D341Med (cell line): Measurements from ENCODE around the gene JPH3.
"Not testable (repeated sequence)": the region's sequence is repeated elsewhere in the genome, so short reads cannot be mapped to it uniquely, and the experiment has no call there.

Source experiments
- DNase-seq: peaks from one replicate; pipeline ENCODE4 v3.0.0; 2012; ENCODE audit warnings: low spot score

The JPH3 gene

DNA sequence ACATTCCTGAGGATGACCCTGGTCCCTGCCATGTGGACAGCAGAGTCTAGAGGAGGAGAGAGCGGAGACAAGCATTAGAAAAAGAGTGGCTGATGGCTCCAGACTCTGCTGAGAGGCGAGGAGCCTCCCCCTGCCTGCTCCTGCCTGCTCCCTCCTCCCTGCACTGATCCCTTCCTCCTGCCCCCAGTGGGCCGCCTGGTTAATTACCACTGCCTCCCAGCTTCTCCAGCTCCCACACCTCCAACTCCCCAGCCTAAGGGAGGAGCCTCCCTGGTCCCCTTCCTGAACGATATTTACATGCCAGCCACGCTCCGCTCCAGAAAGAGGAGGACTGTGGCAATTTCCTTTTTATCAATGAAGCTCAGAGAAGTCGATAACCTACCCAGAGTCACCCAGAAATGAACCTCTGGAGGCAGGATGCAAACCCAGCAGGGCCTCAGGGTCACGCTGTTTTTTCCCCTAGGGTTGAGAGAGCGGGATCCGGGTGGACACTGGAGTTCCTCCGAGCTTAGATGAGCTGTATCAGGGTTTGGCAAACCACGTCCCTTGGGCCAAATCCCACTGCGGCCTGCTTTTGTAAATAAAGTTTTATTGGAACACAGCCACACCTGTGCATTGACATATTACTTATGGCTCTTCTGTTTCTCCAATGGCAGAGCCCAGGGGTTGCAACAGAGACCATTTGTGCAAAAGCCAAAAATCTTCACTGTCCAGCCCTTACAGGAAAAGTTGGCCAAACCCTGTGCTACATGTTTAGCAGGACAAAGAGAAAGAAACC is 27.1 kb upstream of the JPH3 start:
- peak; percentile 56 for DNase-seq

DNA sequence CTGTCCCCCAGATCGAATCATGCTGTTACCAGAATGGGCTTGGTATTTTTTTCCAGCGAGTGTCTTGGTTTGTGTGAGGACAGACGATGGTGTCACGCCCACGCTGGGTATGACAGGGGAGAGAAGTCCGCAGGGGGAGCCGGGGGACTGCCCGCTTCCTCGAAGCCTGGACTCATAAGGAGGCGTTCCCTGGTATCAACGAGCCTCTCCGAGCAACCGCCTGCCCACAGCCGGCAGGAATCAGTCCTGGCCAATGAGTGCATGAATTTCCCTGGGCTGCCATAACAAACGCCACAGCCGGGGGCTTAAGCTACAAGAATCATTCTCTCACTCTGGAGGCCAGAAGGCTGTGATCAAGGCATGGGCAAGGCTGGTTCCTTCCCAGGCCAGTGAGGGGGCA is 26.1 kb upstream of the JPH3 start:
- DNase-seq, result no peak

DNA sequence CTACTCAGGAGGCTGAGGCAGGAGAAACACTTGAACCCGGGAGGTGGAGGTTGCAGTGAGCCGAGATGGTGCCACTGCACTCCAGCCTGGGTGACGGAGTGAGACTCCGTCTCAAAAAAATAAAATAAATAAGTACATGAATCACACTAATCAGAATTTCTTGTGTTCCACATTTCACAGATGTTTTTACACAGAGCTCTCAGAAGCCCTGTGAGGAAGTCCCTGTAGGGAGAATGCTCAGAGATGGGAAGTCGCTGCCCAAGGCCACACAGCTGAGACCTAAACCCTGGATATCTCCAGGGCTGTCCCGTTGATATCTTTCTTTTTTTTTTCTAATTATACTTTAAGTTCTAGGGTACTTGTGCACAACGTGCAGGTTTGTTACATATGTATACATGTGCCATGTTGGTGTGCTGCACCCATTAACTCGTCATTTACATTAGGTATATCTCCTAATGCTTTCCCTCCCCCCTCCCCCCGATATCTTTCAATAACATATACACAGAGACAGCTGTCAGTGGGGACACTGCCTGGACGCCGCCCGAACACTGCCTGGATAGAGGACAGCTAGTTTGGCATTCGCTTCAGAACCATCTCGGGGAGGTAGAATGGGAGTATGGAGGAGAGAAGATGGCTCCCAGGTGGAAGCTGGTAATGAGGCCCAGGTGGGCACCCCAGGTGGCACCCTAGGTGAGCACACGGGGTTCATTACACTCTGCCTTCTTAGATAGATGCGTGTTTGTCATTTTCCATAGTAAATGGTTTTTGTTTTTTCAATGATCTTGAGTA is 24.0 kb upstream of the JPH3 start:
- DNase-seq, result not testable (repeated sequence)

DNA sequence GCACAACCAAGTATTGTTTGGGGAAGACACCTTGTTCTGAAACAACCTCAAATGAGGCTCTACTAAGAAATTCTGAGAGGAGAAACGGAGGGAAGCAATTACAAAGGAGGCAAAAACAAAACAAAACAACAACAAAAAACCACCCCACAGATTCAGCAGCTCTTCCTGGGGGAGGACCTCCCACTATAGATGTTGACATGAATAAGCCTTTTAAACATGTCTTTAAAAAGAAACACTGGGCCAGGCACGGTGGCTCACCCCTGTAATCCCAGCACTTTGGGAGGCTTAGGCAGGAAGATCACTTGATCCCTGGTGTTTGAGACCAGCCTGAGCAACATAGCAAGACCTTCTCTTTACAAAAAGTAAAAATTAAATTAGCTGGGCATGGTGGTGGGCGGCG is 22.6 kb upstream of the JPH3 start:
- no peak for DNase-seq

DNA sequence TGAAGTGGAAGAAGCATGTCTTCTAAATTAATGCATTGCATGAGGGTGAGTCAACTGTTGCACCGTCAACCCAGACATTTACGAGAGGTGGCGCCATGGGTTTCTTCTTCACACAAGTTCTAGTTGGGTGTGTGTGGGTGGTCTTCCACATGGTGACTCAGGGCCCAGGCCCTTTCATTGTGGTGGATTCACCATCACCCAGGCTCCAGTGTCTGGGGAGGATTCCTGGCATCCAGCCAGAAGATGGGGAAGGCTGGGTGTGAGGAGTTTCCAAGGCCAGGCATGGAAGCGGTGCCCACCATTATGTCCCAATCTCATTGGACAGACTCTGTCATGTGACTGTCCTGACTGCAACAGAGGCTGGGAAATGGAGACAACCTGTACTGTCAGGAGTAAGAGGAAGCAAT is 21.4 kb upstream of the JPH3 start:
- DNase-seq, result no peak

DNA sequence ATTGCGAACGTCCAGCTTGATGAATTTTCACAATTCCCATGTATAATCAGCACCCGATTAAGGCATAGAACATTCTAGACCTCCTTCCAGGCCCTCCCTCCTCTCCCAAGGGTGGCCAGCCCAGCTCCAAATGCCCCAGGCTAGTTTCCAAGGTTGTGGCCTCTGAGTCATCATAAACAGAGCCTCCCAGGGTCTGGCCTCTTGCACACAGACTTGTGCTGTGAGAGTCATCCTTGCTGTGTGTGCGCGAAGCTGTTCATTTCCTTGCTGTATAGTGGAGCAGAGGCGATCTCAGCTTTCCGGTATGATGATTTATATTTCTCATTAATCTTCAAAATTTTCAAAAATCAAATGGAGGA is 20.5 kb upstream of the JPH3 start:
- DNase-seq, result no peak

DNA sequence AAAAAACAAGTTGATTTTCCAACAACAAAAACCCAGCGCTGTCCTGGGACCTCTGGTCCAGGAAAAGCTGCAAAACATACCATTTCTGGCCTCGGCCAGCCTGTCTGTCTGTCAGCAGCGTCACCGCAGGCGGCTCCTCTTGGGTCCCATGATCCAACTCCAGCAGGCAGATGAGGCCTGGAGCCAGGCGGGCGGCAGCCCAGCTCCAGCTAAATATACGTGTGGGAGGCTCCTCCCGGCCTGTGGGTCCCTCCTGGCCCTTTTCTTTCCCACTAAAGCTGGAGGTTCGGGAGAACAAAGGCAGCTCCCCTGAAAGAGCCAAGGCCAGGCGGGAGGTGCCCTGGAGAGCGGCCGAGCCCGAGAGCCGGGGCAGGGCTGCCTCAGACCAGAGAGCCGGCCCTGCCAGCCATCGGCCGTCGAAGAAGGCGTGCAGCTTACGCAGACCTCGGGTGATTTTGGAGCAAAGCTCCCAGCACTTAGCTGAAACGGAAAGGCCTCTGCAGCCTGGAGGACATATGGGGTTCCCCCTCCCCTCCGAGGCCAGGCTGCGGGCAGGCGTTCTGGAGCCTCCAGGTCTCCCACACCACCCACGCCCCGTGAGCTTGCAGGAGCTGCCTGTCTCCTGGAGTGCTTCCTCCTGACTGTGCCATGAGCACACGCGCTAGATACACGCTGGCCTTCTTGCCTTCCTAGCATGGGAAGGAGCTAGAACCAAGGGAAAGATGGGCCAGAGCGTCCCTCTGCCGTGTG is 19.9 kb upstream of the JPH3 start:
- no peak for DNase-seq

DNA sequence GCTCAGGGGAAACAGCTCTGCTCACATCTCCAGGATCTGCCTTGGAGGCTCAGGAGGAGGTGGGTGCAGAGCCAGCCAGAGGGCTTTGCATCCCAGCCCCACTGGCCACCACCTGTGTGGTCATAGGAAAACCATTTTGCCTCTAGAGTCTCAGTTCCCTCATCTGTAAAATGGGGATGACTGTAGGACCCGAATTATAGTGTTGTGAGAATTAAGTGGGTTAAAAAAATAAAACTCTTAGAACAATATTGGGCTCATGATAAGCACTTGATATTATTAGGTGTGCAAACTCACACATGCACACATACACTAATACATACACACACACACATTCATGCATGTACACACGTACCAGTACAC is 19.4 kb upstream of the JPH3 start:
- DNase-seq, result no peak

DNA sequence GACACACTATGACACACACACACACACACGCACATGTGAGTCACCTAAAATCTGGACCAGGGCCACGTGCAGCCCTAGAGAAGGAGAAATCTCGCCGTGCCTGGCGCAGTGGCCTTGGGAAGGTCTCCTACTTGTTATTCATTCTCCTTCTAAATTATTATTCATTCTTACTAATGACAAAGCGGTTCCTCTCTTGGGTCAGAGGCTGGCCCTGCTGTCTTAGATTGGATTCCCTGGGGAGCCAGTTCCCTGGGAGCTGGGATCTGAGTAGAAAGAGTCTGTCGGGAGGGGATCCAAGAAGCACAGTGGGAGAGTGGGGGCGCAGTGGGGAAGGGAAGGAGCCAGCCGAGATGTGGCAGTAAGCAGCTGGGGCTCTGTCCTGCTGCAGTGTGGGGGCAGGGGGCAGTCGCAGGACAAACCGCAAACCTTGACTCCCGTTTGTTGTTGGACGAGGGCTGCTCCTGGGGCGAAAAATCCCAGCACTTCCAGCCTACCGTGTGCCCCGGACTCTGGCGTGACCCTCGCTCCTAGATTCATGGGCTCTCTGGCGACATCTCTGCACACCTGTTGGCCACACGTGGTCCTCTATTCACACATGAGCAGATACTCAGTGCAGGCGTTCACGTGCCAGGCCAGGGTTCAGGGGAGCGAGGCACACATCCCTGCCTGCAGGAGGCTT is 18.7 kb upstream of the JPH3 start:
- DNase-seq, result no peak

DNA sequence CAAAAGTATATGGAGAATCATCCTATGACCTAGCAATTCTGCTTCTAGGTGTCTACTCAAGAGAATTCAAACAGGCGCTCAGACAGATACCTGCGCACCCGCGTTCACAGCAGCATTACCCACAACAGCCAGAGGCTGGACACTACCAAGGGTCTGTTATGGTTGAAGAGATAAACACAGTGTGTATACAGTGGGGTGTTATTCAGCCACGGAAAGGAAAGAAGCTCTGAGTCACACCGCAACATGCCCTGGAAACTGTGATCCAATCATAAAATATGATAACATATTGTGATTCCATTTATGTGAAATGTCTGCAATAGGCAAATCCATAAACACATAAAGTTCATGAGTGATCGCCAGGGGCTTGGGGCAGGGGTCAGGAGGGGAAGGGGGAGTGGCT is 18.0 kb upstream of the JPH3 start:
- DNase-seq, result no peak

DNA sequence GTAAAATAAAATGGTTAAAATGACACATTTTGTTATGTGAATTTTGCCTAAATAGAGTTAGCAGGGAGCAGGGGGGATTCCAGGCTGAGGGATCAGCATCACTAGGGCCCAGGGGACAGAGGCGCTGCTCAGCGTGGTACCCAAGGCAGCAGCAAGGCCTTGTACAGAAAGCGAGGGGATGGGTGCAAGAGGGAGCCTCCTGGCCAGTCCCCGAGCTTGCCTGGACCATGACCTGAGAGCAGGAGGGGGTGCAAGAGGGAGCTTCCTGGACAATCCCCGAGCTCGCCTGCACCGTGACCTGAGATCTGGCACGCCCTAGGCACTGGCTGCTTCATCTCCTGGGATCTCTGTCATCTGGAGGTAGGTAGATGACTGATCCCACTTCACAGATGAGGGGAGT is 17.3 kb upstream of the JPH3 start:
- no peak for DNase-seq

DNA sequence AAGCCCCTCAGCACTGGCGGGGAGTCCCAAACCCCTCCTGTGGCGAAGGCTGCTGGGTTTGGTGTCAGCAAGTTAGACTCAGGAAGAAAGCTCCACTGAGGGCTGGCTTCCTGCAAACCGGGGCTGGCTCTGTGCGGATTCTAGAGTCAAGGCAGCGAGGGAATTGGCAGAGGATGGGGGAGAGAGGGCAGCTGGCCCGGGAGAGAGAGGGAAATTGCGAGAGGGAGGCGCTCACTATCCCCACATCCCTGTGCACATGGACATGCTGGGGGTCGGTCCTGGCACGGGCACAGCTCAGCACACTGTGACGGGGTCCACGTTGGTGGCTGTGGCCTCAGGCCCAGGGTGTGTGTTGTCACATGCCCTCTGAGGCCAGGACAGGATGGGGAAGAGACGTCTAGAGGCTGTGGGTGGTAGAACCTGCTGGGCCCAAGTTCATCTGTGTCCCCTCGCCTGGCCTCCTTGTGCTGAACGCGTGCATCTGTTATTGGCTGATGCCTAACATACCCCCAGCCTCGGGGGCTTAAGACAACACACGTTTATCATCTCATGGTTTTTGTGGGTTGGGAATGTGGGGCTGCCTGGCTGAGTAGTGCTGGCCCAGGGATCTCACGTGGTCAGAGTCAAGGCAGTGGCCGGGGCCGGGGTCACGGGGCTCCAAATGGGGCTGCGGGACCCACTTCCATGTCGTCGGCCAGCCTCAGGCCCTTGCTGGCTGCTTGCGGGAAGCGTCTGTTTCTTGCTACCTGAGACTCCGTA is 16.7 kb upstream of the JPH3 start:
- no peak for DNase-seq

DNA sequence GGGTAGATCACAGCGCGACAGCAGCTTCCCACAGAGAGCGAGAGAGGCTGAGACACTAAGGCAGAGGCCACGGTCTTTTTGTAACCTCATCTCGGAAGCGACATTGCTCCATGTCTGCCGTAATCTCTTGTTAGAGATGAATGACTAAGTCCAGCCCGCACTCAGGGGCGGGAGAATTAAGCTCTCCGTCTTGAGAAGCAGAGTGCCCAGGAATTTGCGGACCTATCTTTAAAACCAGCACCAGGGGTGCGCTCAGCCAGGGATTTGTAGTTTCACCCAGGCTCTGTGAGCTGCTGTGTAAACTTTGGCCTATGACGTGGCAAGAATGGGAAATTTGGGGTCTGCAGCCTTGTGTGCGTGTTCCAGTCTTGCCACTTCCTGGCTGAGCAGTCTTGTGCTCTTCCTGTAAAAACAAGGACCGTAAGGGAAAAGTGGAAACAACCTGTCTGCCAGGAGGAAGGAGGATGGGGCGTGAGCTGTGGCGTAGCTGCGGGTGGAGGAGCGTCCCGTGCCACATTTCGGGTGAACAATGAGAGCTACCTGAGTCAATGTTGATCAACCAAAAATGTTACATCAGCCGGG is 16.0 kb upstream of the JPH3 start:
- DNase-seq, result no peak

DNA sequence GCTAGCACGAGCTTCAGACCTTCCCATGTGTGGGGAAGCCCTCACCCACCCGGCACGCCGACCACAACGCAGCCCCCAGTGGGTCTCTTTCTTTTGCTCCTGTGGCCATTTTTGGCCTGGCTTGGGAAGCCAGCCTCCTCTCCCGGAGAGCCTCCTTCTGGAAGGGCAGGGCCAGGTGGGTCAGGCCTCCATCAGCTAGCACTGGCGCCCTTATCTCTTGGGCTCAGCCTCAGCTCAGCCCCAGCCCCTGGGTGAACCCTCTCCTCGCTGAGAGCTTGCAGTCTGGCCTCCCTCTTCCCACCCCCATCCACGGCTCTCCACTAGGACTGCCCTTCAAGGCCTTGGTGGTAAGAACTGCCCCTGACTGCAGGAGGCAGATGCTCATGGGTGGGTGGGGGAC is 14.7 kb upstream of the JPH3 start:
- DNase-seq, result no peak

DNA sequence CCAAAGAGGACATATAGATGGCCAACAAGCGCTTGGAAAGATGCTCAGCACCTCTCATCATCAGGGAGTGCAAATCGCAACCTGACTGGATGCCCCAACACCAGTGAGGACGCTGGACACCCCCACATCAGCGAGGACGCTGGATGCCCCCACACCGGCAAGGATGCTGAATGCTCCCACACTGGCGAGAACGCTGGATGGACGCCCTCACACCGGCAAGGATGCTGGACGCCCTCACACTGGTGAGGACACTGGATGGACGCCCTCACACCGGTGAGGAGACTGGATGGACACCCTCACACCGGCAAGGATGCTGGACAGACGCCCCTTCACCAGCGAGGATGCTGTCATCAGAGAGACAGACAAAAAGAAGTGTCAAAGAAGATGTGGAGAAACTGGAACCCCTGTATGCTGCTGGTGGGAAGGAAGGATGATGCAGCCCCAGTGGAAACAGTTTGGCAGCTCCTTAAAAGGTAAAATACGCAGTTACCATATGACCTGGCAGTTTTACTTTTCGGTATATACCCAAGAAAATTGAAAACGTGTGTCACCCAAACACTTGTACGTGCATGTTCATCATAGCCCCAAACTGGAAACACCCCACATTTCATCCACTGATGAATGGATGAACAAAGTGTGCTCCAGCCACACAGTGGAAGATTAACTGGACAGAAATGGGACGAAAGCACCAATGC is 10.1 kb upstream of the JPH3 start:
- DNase-seq, result no peak

DNA sequence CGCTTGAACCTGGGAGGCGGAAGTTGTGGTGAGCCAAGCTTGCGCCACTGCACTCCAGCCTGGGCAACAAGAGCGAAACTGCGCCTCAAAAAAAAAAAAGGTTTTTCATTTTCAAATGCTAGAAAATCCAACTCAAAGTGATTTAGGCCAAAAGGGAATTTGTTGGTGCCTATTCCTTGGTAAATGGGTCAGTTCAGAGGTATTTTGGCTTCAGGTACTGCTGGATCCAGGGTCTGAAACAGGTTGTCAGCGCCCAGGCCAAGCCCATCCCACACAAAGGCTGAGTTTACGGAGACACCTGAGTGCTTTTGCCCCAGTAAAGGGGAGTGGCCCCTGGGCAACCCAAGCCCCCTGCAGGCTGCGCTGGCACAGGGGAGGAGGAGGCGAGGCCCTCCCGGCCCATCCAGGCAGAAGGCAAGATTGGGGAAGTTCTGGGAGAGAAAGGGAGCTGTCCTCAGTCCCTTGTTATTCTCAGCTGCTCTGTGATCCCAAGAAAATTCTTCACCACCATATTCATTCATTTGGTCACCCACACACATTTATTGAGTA is 8.5 kb upstream of the JPH3 start:
- DNase-seq, result no peak

DNA sequence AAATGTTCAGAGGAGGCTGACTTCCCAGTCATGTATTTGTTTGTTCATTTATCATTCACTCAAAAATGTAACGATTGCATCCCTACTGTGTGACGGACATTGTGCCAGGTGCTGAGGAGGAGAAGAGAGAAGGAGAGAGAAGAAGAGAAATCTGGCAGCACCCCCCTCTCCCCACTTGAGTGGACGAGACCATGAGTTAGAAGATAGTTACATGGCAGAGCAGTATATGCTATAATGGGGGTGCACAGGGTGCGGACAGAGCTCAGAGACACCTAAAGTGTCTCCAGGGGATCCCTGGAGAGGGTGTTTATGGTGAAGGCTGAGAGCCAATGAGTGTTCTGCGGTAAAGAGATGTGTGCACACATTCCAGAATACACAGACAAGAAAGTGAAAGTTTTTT is 6.6 kb upstream of the JPH3 start:
- DNase-seq, result no peak

DNA sequence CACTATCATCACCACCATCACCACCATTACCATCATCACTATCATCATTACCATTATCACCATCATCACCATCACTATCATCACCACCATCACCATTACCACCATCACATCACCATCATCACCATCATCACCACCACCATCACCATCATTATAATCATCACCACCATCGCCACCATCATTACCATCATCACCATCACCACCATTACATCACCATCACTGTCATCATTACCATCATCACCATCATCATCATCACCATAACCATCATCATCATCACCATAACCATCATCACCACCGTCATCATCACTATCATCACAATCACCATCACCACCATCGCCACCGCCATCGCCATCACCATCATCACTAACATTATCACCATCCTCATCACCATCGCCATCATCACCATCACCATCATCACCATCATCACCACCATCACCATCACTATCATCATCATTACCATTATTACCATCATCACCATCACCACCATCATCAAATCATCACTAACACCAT is 4.9 kb upstream of the JPH3 start:
- no peak for DNase-seq

DNA sequence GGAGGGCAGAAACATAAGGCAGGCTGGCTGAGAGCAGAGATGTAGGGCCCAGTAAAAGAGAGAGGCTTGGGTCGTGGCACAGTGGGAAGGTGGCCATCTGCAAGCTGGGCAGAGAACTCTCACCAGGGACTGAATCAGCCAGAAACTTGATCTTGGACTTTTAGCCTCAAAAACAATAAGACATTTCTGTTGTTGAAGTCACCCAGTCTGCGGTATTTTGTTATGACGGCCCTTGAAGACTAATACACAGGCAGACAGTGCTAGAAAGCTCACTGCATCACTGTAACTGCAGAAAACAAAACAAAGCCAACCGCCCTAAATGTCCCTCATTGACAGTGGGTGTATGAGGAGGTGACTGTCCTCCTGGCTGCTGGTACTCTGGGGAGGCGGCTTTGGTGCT is 3.9 kb upstream of the JPH3 start:
- no peak for DNase-seq

DNA sequence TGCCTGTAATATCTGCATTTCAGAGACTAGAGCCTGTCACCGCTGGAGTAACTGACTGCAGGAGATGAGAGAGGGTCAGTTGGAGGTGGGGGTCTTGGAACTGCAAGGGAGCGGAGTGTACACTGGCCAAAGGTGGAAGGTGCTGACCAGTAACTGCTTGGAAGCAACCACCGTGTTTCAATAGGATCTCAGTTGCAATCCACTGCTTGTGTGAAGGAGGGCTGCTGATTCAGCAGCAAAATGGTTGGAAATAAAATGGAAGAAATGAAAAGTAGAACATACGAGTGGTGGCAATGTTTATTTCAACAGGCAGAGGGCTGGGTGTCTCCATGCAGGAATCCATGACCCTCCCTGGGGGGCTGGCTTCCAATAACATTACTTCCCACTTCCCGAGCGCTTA is 2.1 kb upstream of the JPH3 start:
- DNase-seq, result no peak
